CD4-positive, alpha-beta T cell treated with Interleukin-4 for 4 hours (primary cell): ENCODE results near the gene AMOT.

Source experiments
- DNase-seq: peaks from one replicate; pipeline ENCODE4 v3.0.0-alpha.2; 2020

The AMOT gene

GRCh38 chrX:112835019-112835418, 5.6 kb downstream of the AMOT start:
- no peak for DNase-seq

- no peak for DNase-seq
Measured at GRCh38 chrX:112834031-112834845, 6.4 kb downstream of the AMOT start.

GRCh38 chrX:112832481-112833095, 8.0 kb downstream of the AMOT start:
- no peak for DNase-seq

- DNase-seq: no peak
Measured at GRCh38 chrX:112830540-112830939, 10.1 kb downstream of the AMOT start.

- DNase-seq: no peak
Measured at GRCh38 chrX:112827292-112827903, 13.2 kb downstream of the AMOT start.

- DNase-seq: no peak
Measured at GRCh38 chrX:112826023-112826422, 14.6 kb downstream of the AMOT start.

- DNase-seq: no peak
Measured at GRCh38 chrX:112822892-112823291, 17.7 kb downstream of the AMOT start.

GRCh38 chrX:112820364-112821268, 20.0 kb downstream of the AMOT start:
- no peak for DNase-seq

GRCh38 chrX:112819813-112820212, 20.8 kb downstream of the AMOT start:
- no peak for DNase-seq

- no peak for DNase-seq
Measured at GRCh38 chrX:112819008-112819640, 21.5 kb downstream of the AMOT start.

- DNase-seq: no peak
Measured at GRCh38 chrX:112818114-112819007, 22.3 kb downstream of the AMOT start.

- DNase-seq: no peak
Measured at GRCh38 chrX:112816908-112817307, 23.7 kb downstream of the AMOT start.

- DNase-seq: no peak
Measured at GRCh38 chrX:112814496-112814895, 26.1 kb downstream of the AMOT start.

- no peak for DNase-seq
Measured at GRCh38 chrX:112812741-112813140, 27.9 kb downstream of the AMOT start.

GRCh38 chrX:112808651-112809195, 31.9 kb downstream of the AMOT start:
- no peak for DNase-seq

GRCh38 chrX:112808007-112808406, 32.6 kb downstream of the AMOT start:
- DNase-seq: no peak

- no peak for DNase-seq
Measured at GRCh38 chrX:112803060-112803459, 37.6 kb downstream of the AMOT start.

GRCh38 chrX:112802541-112802940, 38.1 kb downstream of the AMOT start:
- DNase-seq: no peak

- DNase-seq: no peak
Measured at GRCh38 chrX:112800971-112801775, 39.5 kb downstream of the AMOT start.

- no peak for DNase-seq
Measured at GRCh38 chrX:112799425-112799824, 41.2 kb downstream of the AMOT start.
